ENCODE measurements around the gene STK10.

STK10 gene

DNA sequence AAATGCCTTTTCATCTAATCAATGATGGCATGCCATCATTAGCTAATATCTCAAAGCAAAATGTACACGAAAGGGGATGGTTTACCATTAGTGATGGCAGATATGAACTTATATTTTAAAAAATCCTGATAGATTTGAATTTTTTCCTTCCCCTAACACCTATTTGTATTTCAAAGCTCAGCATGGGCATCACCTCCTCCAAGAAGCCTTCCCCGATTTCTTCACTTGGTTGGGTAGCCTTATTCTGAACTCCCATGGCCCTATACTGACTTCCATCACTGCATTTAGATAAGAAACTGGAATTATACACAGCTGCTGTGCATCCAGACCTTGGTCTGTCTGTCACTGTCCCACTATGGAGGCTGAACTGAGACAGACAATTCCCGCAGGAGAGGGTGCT, 132.0 kb downstream of the STK10 start:
- CTCF ChIA-PET, result interaction anchor here (0.8 to 13.3 kb wide), 10 partner anchors 10 to 637 kb away, joined by 3 to 194 read pairs (median 6); partner anchors contain the start of genes FGF18 and STK10
- POLR2A ChIA-PET, result no interaction called here
- H3K4me3 ChIP-seq (ENCODE audit: low read depth, low read length), result no peak overlapping the region
- DNase-seq (ENCODE audit: low read depth, low spot score), result no peak
- TF ChIP-seq, protein P1, sequence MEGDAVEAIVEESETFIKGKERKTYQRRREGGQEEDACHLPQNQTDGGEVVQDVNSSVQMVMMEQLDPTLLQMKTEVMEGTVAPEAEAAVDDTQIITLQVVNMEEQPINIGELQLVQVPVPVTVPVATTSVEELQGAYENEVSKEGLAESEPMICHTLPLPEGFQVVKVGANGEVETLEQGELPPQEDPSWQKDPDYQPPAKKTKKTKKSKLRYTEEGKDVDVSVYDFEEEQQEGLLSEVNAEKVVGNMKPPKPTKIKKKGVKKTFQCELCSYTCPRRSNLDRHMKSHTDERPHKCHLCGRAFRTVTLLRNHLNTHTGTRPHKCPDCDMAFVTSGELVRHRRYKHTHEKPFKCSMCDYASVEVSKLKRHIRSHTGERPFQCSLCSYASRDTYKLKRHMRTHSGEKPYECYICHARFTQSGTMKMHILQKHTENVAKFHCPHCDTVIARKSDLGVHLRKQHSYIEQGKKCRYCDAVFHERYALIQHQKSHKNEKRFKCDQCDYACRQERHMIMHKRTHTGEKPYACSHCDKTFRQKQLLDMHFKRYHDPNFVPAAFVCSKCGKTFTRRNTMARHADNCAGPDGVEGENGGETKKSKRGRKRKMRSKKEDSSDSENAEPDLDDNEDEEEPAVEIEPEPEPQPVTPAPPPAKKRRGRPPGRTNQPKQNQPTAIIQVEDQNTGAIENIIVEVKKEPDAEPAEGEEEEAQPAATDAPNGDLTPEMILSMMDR (IDR thresholded peaks at IDR 0.05; ENCODE audit: insufficient read depth, low read length, missing control alignments), result no peak

DNA sequence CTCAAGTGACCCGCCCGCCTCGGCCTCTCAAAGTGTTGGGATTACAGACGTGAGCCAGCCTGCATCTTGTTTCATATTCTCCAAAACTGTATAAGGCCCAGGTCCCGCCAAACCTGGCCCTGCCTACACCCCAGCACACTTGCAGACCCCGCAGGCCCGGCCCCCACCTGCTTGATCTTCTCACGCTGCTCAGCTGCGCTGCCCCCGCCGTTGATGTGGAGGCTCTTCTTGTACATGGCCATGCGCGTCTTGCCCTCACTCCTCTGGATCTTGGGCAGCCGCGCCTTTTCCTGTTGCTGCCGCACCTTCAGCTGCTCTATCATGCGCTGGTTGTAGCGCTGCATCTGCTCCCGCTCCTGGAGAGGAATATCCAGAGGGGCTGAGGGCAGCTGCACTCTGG, 132.6 kb downstream of the STK10 start:
- no peak for DNase-seq (ENCODE audit: low read depth, low spot score)
- no peak overlapping the region for H3K4me3 ChIP-seq (ENCODE audit: low read depth, low read length)

DNA sequence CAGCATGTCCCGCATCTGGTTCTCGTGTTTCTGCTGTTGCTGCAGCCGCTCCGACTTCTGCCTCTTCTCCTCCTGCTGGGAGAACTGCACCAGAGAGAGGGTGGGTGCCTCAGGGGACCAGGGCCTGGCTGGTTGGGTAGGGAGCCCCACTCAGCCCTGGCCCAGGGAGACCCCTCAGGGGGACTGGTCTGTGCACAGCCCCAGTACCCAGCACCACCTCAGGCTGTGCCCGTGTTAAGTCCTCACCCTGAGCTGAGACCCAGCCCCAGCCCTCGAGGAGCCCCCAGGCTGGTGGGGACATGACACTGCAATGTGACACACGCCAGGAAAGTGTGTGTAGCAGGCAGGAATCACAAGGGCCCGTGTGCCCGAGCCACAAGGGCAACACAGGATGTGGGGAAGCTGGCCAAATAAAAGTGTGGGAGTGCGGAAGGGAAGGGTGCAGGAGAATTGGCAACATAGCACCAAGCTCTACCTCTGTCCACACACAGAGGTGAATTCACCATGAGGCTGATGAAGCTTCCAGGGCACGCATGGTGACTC, 133.3 kb downstream of the STK10 start:
- ChIA-PET CTCF (interaction anchor here (1.0 to 13.3 kb wide), 5 partner anchors 9 to 145 kb away, joined by 3 to 194 read pairs (median 4); partner anchors contain the start of gene STK10), POLR2A (interaction anchor here (0.7 kb wide), 1 partner anchor 26 kb away, joined by 3 read pairs; no protein-coding TSS in a partner anchor)
- no peak for DNase-seq (ENCODE audit: low read depth, low spot score)
- no peak overlapping the region for H3K4me3 ChIP-seq (ENCODE audit: low read depth, low read length)
- TF ChIP-seq, protein P1 (IDR thresholded peaks at IDR 0.05; ENCODE audit: insufficient read depth, low read length, missing control alignments), result no peak

More for the DNA sequence above, 132.6 kb downstream of the STK10 start:
- POLR2A ChIA-PET, result no interaction called here
- TF ChIP-seq, protein P1 (IDR thresholded peaks at IDR 0.05; ENCODE audit: insufficient read depth, low read length, missing control alignments), result no peak
- CTCF ChIA-PET, result interaction anchor here (1.0 to 13.3 kb wide), 9 partner anchors 11 to 636 kb away, joined by 3 to 194 read pairs (median 6); partner anchors contain the start of genes FGF18 and STK10

DNA sequence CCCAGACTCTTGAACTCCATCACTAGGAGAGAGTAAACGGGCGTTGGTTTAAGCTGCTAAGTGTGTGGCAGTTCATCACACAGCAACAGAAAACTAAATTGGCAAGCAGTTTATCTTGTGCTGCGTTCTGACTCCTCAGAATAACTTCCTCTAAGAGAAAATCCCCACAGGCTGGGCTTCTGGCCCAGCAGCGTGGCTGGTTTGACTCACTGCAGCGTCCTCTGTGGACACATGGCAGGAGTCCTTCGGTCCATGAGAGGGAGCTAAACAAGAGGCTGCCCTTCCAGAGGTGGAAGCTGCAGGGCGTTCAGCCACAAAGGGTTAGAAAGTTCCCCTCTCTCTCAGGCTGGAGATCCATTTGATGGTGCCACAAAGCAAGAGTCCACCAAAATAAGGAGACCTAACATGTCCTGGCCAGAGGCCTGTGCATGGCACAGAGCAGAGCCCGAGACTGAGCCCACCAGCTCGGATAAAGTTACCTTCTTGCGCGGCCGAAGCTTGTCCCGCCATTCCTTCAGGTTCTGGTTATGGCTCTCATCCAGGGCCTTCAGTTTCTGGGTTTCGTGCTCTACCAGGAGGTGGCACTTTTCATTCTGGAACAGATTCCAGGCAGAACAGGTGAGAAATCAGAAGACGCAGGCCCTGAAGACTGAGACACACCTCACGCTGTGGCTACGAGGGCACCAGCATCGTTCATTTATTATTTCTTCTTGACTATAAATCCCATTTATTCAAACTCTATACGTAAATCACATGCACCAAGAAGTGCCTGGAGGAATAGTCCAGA, 135.4 kb downstream of the STK10 start:
- peak; percentile 12 for DNase-seq (ENCODE audit: low read depth, low spot score)
- TF ChIP-seq, protein P1 (IDR thresholded peaks at IDR 0.05; ENCODE audit: insufficient read depth, low read length, missing control alignments), result no peak
- H3K4me3 ChIP-seq (ENCODE audit: low read depth, low read length), result no peak overlapping the region
- ChIA-PET POLR2A (no interaction called here), CTCF (interaction anchor here (0.7 to 13.3 kb wide), 7 partner anchors 11 to 249 kb away, joined by 3 to 194 read pairs (median 3); no protein-coding TSS in a partner anchor)

DNA sequence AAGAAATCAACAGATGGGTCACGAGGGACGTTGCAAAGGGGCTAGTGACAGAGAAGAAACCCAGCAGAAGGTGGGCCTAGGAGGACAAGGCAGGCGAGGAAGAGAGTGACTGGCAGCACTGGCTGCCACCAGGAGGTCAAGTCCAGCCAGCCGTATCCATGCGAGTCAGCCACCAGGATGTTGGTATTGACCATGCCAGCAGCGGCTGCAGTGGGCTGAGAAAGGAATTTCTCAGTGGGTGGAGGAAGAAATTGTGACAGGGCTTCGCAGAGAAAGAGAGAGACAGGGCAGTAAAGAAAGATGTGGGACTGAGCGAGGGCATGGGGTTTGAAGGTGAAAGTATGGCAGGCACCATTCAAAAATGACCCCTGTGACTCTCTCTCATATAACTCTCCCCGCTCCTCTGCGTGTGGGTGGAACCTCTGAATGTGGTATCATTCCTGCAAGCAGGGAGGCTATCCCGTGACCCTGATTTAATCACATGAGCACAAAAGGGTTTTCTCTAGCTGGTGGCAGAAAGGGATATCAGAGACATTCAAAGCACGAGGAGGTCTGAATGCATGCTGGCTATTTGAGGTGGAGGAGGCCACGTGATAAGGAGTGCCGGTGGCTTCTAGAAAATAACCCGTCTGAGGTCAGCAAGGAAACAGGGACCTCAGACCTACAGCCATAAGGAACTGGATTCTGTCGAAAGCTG, 136.2 kb downstream of the STK10 start:
- TF ChIP-seq, protein P1 (IDR thresholded peaks at IDR 0.05; ENCODE audit: insufficient read depth, low read length, missing control alignments), result no peak
- ChIA-PET POLR2A (no interaction called here), CTCF (interaction anchor here (1.4 to 13.3 kb wide), 4 partner anchors 7 to 250 kb away, joined by 3 to 194 read pairs (median 6); no protein-coding TSS in a partner anchor)
- no peak for DNase-seq (ENCODE audit: low read depth, low spot score)
- no peak overlapping the region for H3K4me3 ChIP-seq (ENCODE audit: low read depth, low read length)

Data from AG04449 (cell line).